GM19463 (cell line): Measurements from ENCODE around the gene FOXO1.

ENCODE experiments used
- ATAC-seq: cut with Tn5 transposase; IDR thresholded peaks from one replicate; pipeline ENCODE4 v1.9.1; 2021; ENCODE audit warnings: mild to moderate bottlenecking, moderate library complexity; ENCODE audit not compliant: unreplicated experiment

Gene FOXO1

DNA sequence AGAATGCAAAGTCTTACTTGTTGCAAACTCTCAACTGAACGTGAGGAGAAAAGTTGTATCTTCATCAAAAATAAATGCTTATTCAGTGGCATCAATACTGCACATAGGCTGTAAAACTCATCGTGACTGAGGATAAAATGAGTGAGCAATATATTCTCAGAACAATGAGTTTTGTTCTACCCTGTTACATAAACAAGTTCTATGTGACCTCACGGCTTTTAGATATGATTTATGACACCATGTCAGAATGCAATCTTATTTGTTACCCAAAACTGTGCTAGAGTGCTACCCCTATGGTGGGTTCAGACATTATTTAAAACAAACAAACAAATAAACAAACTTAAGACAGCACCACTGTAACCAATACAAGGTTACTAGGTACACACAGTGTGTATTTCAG is 55.4 kb downstream of the FOXO1 start:
- ATAC-seq = no peak

DNA sequence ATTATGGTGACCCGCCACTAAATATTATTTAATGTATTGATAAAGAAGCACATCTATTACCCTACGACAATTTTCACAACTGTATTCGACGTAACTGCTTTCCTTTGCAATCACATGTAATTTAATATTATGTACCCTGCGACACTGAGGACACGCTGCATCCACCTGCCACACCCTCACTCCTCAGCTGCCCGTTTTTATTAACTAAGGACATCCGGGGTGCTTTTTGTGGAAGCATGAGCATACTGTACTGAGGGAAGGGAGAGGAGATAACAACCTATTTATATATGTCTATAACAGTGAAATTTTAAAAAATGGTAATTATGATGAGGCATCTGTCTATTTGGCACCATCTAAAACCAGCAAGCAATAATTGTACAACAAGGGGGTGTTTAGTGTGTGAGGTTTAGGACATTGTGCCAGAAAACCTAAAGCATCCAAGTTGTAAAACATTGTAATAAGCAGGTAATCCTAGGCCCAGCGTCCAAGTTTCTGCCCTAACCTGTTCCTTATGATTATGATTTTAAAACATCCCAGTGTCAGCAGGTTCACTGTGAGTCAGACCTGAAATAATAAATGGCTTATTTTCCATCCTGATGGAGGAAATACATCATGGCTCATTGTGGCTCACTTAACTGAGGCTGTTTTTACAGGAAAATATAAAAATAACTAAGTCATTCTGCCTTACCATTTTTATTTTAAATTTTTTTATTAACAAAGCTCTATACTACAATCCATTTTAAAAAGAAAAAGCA is 56.3 kb downstream of the FOXO1 start:
- no peak for ATAC-seq

DNA sequence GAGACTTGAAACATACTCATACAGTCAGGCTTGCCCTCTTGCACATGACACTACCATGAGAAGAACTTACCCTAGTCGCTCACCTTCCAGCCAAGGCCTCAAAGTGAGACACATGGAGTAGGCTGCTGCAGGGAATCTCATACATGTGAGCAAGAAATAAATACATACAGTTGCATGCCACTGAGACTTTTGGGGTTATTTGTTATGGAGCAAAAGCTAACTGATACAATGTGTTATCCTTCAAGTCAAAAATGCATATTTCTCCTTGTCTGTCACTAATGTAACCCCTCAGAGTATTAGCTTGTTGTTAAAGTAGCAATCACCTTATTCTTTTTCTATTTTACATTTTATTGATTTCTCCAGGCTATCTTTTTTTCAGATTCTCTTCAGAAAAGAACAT is 58.1 kb downstream of the FOXO1 start:
- ATAC-seq = no peak

DNA sequence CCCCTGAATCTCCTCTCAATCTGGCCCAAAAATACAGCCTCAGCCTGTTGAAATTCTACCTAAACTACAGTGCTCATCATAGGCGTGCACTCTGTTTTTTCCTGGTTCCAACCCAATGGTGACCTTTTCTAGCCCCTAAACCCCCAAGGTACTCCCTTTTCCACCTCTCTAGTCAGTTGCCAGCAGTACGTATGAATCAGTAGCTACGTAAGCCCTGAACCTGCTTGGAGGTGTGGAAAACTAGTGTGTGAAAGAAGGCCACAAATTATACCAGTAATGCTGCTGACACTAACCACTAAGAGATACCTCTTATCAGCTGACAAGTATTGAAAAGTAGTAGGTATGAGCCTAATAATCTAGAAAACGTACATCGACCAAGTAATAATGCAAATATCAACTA is 60.9 kb downstream of the FOXO1 start:
- ATAC-seq = no peak

DNA sequence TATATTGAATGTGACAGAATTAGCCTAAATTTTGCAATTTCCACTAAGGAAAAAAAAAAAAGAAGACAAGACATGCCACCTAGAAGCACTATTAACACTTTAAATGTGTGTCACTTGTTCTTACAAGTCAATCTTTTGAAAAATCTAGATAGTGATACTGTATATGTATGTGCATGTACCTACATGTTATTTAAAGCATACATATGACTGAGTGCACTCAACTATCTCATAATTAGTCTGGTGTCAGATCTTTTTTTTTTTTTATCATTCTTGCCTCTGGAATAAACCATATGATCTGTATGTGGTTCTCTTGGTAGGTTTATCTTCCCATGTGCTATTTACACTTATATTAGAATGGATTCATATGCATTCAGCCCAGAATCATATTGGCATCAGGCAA is 62.3 kb downstream of the FOXO1 start:
- ATAC-seq = no peak

DNA sequence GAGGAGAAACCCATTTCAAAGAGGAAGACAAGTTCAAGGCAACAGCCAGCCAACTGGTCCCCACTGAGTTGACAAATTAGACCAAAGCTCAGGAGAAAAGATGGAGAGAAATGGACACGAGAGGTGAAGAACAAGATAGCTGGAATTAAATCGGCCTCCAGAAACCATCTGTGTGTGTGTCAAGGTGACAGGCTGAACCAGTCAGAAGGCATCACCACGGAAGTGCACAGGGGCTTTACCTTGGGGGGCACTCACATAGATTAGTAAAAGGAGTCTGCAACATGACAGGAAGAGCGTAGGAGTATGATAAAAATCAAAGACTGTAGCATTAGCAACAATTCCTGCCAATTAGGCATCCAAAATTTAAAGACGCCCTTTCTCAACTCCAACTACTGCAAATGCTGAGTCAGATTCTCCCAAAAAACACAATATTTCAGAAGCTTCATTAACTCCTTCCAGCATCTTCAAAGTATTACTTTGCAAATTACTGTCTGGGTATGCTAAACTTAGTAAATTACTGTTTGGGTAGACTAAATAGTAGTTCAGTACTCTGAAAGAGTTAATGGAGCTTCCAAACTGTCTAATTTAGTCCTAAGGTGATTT is 66.2 kb downstream of the FOXO1 start:
- ATAC-seq = no peak

DNA sequence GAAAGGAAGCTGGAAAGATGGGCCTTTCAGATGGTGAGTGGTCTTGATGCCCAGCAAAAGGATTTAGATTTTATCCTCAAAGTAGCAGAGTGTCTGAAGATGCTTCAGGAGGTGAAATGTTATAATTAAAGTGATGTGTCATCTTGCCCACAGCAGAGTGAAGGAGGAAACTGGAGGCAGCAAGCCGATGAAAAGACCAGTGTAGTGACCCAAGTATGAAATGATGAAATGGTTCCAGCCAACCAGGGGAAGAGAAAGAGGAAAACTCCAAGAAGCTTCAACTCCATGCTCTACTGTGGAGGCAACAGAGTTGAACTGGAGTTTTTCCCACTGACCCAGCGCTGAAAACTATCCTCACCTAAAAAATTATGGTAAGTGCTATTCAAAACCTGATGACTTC is 66.7 kb downstream of the FOXO1 start:
- ATAC-seq = no peak

DNA sequence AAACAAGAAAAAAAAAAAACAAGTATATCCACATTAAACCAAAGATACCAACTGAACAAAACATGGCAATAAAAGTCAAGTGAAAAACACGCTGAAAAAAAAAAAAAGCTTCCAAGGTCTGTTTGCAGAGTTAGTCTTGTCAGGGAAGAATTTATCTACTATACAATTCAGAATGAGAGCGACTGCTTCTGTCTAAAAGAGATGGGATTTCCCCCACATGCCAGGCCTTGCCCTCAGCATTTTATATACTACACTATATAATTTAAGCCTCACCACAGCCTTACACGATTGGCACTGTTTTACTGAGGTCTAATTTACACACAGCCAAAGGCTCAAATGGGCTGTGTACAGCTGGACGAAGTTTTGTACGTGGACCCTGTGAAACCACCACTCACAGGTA is 67.3 kb downstream of the FOXO1 start:
- ATAC-seq = no peak

DNA sequence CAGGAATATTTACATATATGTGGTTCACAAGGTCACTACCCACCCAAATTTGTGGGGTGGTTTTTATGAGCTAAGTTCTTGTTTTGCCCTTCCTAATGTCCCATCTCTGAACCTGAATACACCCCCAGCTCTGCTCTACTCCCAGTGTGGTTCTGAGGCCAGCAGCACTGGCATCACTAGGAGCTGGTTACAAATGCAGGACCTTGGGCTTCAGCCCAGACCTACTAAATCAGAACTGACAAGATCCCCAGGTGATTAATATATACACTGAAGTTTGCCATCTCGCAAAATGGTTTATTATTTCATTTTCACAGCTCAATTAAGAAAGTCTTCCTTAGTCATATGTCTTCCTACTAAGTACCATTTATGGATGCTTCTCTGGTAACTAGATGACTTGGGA is 67.9 kb downstream of the FOXO1 start:
- ATAC-seq = no peak

DNA sequence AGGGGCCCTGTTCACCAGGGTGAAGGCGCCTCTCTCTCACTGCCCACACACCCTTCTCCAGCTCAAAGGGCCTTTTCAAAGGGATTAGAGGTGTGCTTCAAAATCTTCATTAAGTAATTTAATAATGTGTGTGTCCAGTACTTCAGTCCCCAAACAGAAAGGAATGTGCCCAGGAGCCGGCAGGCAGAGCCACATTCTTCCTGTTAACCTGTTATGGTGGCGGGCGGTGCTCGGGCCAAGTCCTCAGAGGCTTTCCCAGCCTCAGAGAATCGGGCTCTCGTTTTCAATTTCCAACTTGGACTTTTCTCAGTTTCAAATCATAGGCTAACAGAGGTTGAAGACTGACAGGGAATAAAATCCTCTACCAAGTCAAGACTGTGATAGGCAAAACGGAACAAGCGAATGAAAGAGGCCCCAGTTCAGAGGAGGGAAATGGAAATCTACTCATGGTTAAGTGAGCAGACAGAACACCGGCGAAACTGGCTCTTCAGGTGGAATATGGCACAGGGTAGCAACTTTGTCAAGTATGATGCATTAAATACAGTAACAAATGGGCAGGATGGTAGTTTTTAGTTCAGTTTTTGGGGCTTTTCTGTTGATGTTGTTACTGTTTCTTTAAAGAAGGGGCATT is 68.6 kb downstream of the FOXO1 start:
- no peak for ATAC-seq

DNA sequence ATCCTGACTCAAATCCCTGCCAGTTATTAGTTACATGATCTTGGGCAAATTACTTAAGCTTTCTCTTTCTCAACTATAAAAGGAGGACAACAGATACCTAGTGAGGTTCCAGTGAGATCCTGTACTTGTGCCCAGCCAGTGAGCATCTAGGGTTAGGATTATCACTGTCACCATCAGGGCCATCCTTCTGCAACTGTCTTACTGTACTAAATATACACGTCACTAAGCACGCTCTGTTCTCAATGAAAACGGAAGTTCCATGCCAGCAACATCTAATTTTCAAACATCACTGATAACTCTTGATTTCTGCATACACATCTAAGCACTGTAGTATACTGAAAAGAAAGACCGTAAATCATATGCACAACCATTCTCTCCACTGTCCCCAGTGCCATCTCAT is 70.0 kb downstream of the FOXO1 start:
- no peak for ATAC-seq

DNA sequence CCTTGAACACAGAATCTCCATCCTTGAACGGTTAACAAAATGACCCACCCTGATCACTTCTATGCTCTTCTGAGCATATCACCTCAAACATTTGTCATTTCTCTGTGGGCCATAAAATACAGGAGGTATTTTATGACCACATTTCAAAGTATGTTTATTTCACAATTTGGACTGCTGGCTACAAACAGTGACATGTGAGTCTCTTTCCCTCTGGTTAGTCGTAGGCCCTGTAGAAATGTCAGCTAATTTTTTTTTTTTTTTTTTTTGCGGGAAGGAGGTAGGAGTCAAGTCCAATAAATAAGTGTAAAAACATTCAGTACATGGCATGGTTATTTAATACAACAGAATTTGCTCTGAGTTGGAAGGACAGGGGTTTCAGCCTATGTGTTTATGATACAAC is 70.7 kb downstream of the FOXO1 start:
- ATAC-seq = no peak

DNA sequence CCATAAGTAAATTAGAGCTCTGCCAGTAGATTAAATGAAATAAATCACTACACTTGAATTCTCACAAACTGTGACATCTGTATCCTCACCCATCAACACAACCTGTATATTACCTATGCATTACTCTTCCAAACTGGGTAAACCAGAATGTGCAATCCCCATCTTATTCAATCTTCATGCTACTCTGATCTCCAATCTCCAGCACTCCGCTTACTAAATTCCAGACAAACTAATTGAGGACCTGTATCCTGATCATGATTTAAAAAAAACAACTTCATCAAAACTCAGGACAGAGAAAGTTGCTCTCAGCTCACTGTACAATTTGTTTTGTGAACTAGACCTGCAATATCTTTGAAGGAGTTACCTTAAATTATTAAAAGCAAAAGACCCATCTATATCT is 74.4 kb downstream of the FOXO1 start:
- ATAC-seq = no peak

DNA sequence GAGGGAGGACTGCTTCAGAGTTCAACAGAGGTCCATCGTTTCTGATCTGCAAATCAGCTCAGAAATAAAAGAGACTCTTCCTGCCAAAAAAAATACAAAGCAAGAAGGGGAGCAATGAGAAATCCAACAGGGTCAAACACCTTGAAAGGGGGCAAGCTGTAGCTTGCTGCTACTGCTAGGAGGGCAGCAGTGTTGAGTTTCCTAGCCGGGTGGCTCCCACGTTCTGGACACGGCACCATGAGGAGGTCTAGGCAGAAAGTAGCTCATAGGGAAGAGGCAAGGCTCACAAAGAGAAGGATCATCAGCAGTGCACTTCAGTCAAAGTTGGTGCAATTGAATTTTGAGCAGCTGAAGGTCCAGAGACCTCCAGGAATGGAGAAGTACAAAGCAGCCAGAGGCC is 75.3 kb downstream of the FOXO1 start:
- no peak for ATAC-seq

DNA sequence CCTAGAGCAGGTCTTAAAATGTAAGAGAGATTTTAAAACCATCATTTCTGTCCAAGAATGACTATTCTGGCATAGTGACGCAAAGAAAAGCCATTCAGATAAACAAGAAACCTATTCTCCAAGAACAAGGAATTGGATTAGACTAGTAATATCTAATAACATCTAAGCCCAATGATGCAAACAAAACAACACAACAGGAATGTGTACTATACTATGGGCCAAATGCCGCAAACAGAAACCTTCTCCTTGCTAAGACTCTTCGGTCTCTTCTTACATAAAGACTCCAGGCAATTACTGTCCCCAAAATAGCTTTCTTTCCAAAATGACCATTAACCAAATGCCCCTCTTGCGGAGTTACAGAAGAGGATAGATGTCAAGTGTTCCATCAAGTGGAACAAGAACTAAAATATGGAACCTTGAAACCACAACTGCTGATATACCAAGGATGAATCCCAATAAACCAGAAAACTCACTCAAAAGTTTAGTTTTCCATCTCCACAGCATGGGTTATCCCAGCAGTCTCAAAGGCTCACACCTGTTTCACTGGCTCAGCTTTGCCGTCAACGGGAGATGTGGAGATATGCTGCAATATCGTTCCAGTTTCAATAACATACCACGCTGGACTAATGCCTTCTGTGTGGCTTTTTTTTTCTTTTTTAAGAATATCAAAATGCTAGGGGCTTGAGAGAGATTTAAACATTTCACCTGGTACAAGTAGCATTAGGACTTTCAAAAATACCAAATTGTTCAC is 76.2 kb downstream of the FOXO1 start:
- ATAC-seq = no peak

DNA sequence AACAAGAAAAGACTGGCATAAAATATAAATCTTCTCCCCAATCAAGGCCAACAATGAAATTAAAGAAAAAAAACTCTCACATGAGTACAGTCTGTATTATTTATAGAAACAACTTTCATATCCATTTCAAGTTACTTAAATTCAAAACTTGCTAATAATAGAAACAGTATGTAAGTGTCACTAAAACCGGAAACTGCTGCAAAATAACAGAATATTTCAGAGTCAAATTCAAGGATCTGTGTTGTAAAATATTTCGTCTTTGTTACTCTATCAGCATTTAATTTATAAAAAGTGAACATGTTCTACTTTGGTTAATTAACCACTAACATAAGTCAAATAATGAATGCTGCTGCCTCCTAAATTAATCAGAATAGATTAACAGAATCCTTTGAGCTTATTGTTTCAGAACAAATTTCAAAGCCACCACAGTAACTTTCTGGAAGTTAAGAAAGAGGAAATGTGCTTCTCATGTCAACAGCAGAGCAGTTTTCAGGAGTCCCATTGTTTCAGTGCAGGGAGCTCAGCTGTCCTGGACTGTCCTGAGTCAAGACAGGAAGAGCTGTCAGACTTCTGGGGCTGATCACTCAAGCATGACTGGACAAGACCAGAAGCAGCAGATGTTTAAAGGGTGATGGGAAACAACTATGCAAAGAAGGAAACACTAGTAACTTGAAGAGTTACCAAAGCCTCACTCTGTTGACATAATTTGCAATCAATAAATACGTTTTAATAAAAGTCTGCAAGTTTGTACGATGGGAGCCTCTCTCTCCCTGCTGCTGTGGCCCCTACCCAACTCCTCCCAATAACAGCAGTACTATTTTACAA is 76.9 kb downstream of the FOXO1 start:
- peak; percentile 86 for ATAC-seq

DNA sequence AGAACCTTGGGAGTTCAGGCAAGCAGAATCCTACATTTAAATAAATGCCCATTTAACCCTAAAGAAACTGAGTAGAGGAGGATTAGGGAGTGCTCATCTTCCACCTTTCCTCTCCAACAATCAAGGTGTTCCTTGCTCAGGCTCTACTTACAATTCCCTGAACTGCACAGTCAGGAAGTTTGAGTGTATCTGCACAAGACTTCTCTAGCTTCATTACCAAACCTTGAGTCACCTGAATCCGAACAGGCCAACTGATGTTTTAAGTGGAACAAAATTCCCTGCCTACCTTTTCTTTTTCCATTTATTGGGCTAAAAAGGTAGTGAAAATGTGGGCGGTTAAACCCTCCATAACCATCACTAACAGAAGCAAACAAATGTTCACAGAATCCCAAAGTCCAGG is 78.3 kb downstream of the FOXO1 start:
- ATAC-seq = no peak

DNA sequence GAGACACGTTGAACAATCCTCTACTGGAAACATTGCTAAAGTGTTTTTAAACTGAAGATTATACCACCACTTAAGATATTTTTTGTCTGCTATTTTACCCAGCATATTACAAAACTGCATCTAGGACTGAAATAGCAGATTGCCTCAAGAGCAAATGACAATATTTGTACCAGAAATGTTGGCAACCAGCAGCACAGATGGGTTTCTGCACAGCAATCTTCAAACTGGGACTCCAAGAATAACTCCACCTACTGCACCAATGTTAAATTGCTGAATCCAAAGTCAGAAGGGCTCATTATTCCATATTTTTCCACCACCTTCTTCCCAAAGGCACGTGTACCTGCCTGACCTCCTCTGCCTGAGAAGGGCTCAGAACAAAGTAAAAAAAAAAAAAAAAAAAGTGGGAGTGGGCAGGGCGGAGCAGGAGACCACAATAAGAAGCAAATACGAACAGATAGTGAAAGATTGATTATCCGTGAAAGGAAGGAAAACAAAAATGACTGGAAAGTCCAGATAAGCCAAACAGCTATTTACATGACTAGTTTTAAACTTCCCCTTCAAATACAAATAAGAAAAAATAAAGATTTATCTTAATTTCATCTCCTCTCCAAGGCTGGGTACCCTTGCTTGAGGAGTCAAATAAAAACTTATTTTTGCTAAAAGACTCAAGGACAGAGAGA is 79.4 kb downstream of the FOXO1 start:
- ATAC-seq = no peak

DNA sequence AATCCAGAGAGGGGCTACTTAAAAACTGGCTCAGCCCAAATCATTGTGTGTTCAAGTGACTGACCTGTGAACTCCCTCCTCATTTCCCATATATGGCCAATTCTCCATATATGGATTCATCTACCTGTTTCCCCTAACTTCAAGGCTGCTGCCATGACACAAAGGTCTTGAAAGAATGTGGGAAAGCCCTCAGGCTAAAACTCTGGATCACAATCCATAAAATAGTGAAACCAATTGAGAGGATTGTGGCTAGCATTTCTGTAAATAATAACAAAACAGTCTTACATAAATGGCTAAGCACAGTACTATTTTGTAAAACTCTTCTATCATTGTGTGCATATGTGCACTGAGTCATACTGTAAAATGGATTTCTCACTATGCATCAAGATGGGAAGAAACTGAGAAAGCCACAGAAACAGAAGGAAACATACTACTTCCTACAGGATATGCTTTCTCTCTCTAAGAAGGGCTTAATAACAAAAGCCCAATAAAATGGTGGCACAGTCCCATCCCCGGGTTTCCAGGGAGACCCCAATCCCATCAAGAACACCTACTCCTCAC is 80.5 kb downstream of the FOXO1 start:
- no peak for ATAC-seq

DNA sequence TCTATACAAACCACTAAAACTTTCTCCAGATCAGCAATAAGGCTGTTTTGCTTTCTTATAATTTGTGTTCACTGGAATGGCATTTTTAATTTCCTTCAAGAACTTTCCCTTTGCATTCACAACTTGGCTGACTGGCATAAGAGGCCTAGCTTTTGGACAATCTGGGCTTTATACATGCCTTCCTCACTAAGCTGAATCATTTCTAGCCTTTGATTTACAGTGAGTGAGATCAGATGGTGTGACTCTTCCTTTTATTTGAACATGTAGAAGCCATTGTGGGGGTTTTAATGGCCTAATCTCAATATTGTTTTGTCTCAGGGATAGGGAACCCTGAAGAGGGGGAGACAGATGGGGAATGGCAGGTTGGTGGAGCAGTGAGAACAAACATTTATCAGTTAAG is 82.7 kb downstream of the FOXO1 start:
- ATAC-seq = no peak
